B cell (primary cell): ENCODE data around the gene NCOR1.

Source experiments
- EZH2 ChIP-seq: IDR thresholded peaks from 2 replicates; pipeline ENCODE4 v1.6.1; 2012; ENCODE audit warnings: borderline replicate concordance, low read depth, mild to moderate bottlenecking, moderate library complexity, low read length; ENCODE audit not compliant: insufficient read depth, poor library complexity, severe bottlenecking
- TF ChIP-seq, protein P1 (sequence below): fragments of 200-600 bp; IDR thresholded peaks from one replicate; pipeline ENCODE4 v1.8.0; 2022; ENCODE audit warnings: antibody characterized with exemption, mild to moderate bottlenecking

DNA sequence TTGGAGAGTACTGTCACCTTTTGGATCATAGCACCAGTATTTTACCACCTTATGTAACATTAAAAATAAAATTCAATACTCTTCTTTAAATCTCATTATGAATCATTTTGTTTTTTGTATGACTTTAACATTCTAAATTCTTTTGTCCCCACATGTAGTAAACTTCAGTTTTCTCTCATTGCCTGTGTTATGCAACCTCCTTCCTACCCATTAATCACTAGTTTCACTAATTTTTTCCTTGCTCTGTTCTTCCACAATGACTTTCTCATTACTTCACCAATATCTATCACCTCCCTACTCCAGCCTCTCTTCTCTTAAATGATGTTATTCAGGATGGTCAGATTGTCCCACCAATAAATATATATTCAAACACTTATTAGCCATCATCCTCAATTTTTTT lies 147.0 kb downstream of the NCOR1 start:
- TF ChIP-seq, protein P1, sequence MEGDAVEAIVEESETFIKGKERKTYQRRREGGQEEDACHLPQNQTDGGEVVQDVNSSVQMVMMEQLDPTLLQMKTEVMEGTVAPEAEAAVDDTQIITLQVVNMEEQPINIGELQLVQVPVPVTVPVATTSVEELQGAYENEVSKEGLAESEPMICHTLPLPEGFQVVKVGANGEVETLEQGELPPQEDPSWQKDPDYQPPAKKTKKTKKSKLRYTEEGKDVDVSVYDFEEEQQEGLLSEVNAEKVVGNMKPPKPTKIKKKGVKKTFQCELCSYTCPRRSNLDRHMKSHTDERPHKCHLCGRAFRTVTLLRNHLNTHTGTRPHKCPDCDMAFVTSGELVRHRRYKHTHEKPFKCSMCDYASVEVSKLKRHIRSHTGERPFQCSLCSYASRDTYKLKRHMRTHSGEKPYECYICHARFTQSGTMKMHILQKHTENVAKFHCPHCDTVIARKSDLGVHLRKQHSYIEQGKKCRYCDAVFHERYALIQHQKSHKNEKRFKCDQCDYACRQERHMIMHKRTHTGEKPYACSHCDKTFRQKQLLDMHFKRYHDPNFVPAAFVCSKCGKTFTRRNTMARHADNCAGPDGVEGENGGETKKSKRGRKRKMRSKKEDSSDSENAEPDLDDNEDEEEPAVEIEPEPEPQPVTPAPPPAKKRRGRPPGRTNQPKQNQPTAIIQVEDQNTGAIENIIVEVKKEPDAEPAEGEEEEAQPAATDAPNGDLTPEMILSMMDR = no peak
- TF ChIP-seq EZH2 = no peak
